NCI-H345 (cell line): ENCODE measurements around the gene STAMBP.
A peak's percentile ranks its signal among the peaks of the same experiment; 100 is the strongest.
"Not testable (repeated sequence)": the region's sequence is repeated elsewhere in the genome, so short reads cannot be mapped to it uniquely, and the experiment has no call there.

Experiments used
- DNase-seq: peaks from one replicate; lab custom pipeline; 2025; lab: John Stamatoyannopoulos, UW

The STAMBP gene

GRCh38 chr2:73887596-73888353 lies 59.0 kb downstream of the STAMBP start:
- not testable (repeated sequence) for DNase-seq

DNA sequence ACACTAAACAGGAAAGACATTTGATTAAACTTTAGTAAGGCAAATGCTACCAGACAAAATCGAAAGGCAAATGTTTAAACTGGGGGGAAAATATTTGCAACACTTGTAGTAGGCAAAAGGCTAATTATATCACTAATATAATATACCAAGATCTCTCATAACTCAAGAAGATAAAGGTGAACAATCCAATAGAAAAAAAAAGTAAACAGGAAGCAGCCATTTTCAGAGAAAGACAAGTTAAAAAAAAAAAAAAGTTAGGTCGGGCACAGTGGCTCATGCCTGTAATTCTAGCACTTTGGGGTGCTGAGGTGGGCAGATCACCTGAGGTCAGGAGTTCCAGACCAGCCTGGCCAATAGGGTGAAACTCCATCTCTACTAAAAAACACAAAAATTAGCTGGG lies 59.6 kb downstream of the STAMBP start:
- DNase-seq: no peak

DNA sequence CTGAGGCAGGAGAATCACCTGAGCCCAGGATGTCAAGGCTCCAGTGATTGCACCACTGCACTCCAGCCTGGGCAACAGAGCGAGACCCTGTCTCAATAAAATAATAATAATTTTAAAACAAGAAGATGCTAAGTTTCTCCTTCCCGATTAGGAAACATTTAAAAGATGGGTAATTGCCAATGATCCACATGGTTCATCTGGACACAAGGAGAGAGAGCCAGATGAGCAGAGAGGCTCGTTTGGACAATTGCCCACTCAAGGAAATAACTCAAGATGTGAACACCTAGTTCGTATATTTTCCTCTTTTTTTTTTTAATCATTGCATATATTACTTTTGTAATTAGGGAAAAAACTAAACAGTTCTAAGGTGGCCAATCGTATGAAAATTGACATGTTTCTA lies 60.4 kb downstream of the STAMBP start:
- no peak for DNase-seq

DNA sequence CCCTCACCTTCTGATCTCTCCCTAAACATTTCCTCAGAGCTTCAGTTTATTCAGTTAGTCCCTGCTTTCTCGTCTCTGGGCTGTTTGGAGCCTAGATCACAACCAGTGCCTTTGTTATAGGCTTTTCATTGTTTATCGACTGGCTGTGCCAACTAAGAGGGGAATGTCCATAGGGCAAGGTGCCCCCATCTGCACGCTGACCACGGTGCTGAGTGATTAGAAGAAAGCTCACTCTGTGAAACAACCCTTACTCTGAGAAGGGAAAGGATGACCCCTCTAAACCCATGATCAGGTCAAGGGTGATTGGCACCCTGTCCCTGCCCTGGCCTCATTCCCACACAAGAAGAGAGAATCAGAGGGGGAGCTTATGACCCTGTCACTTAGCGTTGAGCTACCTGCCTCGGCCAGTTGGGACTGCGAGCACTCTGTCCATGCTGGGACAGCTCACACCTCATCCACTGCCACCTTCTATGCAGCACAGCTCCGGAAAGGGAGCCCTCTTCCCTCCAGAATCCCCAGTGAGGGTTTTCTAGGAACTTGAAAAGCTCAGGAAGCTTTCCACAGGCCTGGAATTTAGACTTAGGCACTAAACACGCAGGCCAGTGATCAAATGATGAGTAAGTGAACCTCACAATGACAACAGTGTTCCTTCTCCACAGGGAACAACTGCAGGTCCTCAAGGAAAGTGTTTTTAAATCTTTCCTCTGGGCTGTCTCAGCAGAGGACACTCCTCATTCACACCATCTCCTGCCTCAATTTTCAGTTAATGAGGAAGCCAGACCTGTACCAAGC lies 61.7 kb downstream of the STAMBP start:
- DNase-seq: no peak

GRCh38 chr2:73891276-73891901 lies 62.6 kb downstream of the STAMBP start:
- no peak for DNase-seq

DNA sequence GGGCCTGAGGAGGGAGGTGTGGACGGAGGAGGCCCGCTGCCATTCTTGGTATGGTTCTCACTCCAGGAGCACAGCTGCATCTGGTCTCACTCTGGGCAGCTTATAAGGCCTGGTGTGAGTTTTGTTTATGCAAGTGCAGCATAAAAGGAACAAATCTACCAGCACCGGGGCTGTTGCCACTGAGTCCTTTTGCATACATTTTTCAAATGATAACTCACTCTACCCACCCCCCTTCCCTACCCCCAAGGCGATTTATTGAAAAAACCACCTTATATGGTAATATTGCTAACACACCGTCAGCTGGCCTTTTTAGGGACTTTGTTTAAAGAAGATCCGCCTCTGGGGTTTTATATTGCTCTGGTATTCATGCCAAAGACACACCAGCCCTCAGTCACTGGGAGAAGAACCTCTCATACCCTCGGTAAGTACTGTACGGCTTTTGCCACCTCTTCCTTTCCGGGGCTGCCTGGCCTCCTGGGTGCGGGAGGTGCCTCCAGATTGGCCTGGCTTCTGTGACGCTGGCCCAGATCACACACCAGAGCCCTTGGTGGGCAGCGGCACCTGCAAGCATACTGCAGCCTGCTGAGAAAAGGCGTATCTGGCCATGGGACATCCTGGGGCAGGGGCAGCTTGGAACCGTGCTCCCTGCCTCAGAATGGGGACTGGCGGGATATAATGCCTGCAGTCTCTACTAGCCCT lies 64.0 kb downstream of the STAMBP start, which contains the start of gene ACTG2:
Gene ACTG2 (plus strand): TSS at position 378 of the 699 bp plus-strand sequence. CDS start 8,304 bp downstream, outside the sequence.
- no peak for DNase-seq

GRCh38 chr2:73893764-73894474 lies 65.2 kb downstream of the STAMBP start:
- DNase-seq: no peak

GRCh38 chr2:73894475-73894850 lies 65.7 kb downstream of the STAMBP start:
- no peak for DNase-seq

GRCh38 chr2:73894877-73895276 lies 66.1 kb downstream of the STAMBP start:
- no peak for DNase-seq

- no peak for DNase-seq
Measured at GRCh38 chr2:73895473-73895872, 66.7 kb downstream of the STAMBP start.

GRCh38 chr2:73896362-73897239 lies 67.8 kb downstream of the STAMBP start:
- DNase-seq: no peak

DNA sequence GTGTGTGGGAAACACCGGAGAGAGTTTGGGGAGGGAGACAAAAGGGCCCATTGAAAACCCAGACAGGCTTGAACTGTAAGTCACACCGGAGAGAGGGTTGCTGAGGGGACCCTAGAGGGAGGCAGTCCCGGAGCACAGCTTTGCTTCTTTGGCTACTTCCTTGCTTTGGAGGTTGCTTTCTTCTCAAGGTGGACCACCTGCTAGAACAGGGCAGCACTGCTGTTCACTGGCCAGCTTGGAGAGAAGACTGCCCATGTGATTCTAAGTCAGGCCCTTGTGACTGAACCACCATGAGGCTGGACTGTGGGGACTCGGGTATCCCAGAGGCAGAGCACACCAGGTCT lies 68.5 kb downstream of the STAMBP start:
- no peak for DNase-seq

- peak; percentile 25 for DNase-seq
Measured at GRCh38 chr2:73897934-73898333, 69.2 kb downstream of the STAMBP start.

DNA sequence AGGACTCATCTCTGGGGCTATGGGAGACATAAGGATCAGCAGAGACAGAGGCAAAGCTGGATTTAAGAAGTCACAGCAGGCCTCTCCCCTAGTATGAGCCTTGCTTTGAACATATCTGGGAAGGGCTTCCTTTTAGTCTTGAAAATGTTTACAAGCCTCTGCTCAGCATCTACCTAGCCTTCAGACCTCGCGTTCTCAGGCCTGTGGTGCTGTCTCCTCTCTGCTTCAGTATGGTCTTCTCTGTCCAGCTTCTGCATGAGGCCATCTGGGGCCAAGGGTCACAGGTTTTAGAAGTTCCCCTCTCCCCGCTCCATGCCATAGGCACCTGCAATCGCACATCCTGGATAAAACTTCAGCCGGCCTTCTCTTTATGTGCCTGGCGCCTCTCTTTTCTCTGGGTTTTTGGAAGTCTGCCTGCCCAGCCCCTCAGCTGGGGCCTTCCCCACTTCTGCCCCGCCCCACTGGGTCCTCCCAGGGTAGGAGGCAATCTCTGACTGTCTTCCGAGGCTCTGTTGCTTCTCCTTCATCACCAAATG lies 71.1 kb downstream of the STAMBP start:
- DNase-seq: no peak

- no peak for DNase-seq
Measured at GRCh38 chr2:73901143-73901542, 72.4 kb downstream of the STAMBP start.

DNA sequence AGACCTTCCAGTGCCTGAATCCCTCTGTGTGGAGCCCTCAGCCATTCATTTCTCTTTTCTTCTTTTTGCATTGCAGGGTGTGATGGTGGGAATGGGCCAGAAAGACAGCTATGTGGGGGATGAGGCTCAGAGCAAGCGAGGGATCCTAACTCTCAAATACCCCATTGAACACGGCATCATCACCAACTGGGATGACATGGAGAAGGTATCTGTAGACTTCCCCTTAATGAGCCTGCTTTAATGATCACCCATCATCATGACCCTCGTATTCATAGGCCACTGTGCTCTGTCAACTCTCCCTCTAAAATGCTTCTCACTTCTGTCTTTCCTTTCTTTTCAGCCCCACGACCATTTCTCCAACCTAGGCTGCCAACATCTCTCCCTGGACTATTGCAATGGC lies 73.5 kb downstream of the STAMBP start:
- DNase-seq: no peak

GRCh38 chr2:73903313-73903712 lies 74.6 kb downstream of the STAMBP start:
- DNase-seq: no peak

- DNase-seq: not testable (repeated sequence)
Measured at GRCh38 chr2:73903949-73904613, 75.3 kb downstream of the STAMBP start.

- no peak for DNase-seq
Measured at GRCh38 chr2:73904952-73905351, 76.2 kb downstream of the STAMBP start.
